H9 (cell line): ENCODE data around the gene FCHSD2. TPM values are rescaled to one million over a fixed set of nuclear protein-coding genes. Genes with fewer than 3 reads are reported as not detected.

ENCODE experiments used
- DNase-seq: peaks from one replicate; pipeline ENCODE4 v3.0.0-alpha.2; 2017
- H2AFZ ChIP-seq: one replicate; pipeline ENCODE4 v1.6.1; 2013; ENCODE audit warnings: mild to moderate bottlenecking, low read length, control low read depth, moderate library complexity
- H2AK5ac ChIP-seq: 2 replicates; pipeline ENCODE4 v1.6.1; 2013; ENCODE audit warnings: low read length, control low read depth, mixed read lengths; ENCODE audit not compliant: insufficient read length
- H2BK120ac ChIP-seq: one replicate; pipeline ENCODE4 v1.6.1; 2013; ENCODE audit warnings: low read depth, mild to moderate bottlenecking, low read length, control low read depth, inconsistent platforms; ENCODE audit not compliant: poor library complexity, severe bottlenecking
- H2BK12ac ChIP-seq: 2 replicates; pipeline ENCODE4 v1.6.1; 2013; ENCODE audit warnings: low read length, control low read depth, mixed read lengths, low read depth; ENCODE audit not compliant: insufficient read length
- H2BK15ac ChIP-seq: 2 replicates; pipeline ENCODE4 v1.6.1; 2013; ENCODE audit warnings: low read depth, low read length, control low read depth
- H2BK20ac ChIP-seq: one replicate; pipeline ENCODE4 v1.6.1; 2013; ENCODE audit warnings: low read depth, mild to moderate bottlenecking, low read length, control low read depth, inconsistent platforms; ENCODE audit not compliant: poor library complexity, severe bottlenecking
- H2BK5ac ChIP-seq: 2 replicates; pipeline ENCODE4 v1.6.1; 2013; ENCODE audit warnings: low read length, control low read depth, mixed read lengths; ENCODE audit not compliant: insufficient read length
- H3K14ac ChIP-seq: 2 replicates; pipeline ENCODE4 v1.6.1; 2013; ENCODE audit warnings: low read length, control low read depth; ENCODE audit not compliant: insufficient read depth
- H3K18ac ChIP-seq: 2 replicates; pipeline ENCODE4 v1.6.1; 2013; ENCODE audit warnings: low read depth, mild to moderate bottlenecking, mixed read lengths, low read length, control low read depth; ENCODE audit not compliant: insufficient read length
- H3K23ac ChIP-seq: 2 replicates; pipeline ENCODE4 v1.6.1; 2013; ENCODE audit warnings: low read length, control low read depth, mixed read lengths, low read depth; ENCODE audit not compliant: insufficient read length
- H3K23me2 ChIP-seq: 2 replicates; pipeline ENCODE4 v1.6.1; 2013; ENCODE audit warnings: low read depth, mild to moderate bottlenecking, mixed read lengths, low read length, control low read depth; ENCODE audit not compliant: insufficient read length, poor library complexity, severe bottlenecking
- H3K27ac ChIP-seq: 2 replicates; pipeline ENCODE4 v1.5.1; 2013; ENCODE audit warnings: low read length, control low read depth, mixed read lengths, low read depth; ENCODE audit not compliant: insufficient read length
- H3K27me3 ChIP-seq: 2 replicates; pipeline ENCODE4 v1.6.1; 2013; ENCODE audit warnings: low read length, control low read depth, inconsistent platforms; ENCODE audit not compliant: insufficient read depth
- H3K4ac ChIP-seq: 2 replicates; pipeline ENCODE4 v1.6.1; 2013; ENCODE audit warnings: low read depth, mild to moderate bottlenecking, control low read depth, inconsistent platforms, low read length, moderate library complexity
- H3K4me1 ChIP-seq: 2 replicates; pipeline ENCODE4 v1.6.1; 2013; ENCODE audit warnings: low read length, control low read depth, inconsistent platforms; ENCODE audit not compliant: insufficient read depth
- H3K4me2 ChIP-seq: 2 replicates; pipeline ENCODE4 v1.6.1; 2013; ENCODE audit warnings: low read length, control low read depth, mixed read lengths; ENCODE audit not compliant: insufficient read length, insufficient read depth
- H3K56ac ChIP-seq: 2 replicates; pipeline ENCODE4 v1.6.1; 2013; ENCODE audit warnings: low read depth, mild to moderate bottlenecking, mixed read lengths, low read length, control low read depth; ENCODE audit not compliant: insufficient read length
- H3K79me1 ChIP-seq: 2 replicates; pipeline ENCODE4 v1.6.1; 2013; ENCODE audit warnings: low read depth, mild to moderate bottlenecking, moderate library complexity, low read length, control low read depth, inconsistent platforms; ENCODE audit not compliant: insufficient read depth, poor library complexity, severe bottlenecking
- H3K79me2 ChIP-seq: 2 replicates; pipeline ENCODE4 v1.6.1; 2013; ENCODE audit warnings: low read length, control low read depth, inconsistent platforms; ENCODE audit not compliant: insufficient read depth
- H3K9ac ChIP-seq: 2 replicates; pipeline ENCODE4 v1.6.1; 2013; ENCODE audit warnings: low read length, control low read depth, mixed read lengths; ENCODE audit not compliant: insufficient read length; ENCODE audit errors: extremely low read depth
- H3K9me3 ChIP-seq: one replicate; pipeline ENCODE4 v1.6.1; 2013; ENCODE audit warnings: low read depth, low read length, inconsistent platforms; ENCODE audit not compliant: control insufficient read depth
- H3T11ph ChIP-seq: one replicate; pipeline ENCODE4 v1.6.1; 2013; ENCODE audit warnings: mild to moderate bottlenecking, low read length, control low read depth, inconsistent platforms
- H4K20me1 ChIP-seq: one replicate; pipeline ENCODE4 v1.6.1; 2013; ENCODE audit not compliant: control insufficient read depth, insufficient read length, insufficient read depth
- H4K5ac ChIP-seq: 2 replicates; pipeline ENCODE4 v1.6.1; 2013; ENCODE audit warnings: low read depth, mild to moderate bottlenecking, mixed read lengths, low read length, control low read depth; ENCODE audit not compliant: insufficient read length
- H4K8ac ChIP-seq: replicated peaks from 2 replicates; pipeline ENCODE4 v1.6.1; 2013; ENCODE audit warnings: low read length, control low read depth, mixed read lengths, low read depth; ENCODE audit not compliant: insufficient read length
- H4K91ac ChIP-seq: 2 replicates; pipeline ENCODE4 v1.6.1; 2013; ENCODE audit warnings: low read depth, mild to moderate bottlenecking, moderate library complexity, mixed read lengths, low read length, control low read depth; ENCODE audit not compliant: insufficient read length
- H3K27ac Mint-ChIP-seq, 3 experiments: 2 replicates in 2 of 3; 3 replicates in 1 of 3; pipeline ENCODE4 v1.8.0; 2020 to 2021; ENCODE audit warnings: mixed read lengths in 3 of 3, mild to moderate bottlenecking in 1 of 3, moderate library complexity in 1 of 3
- H3K27me3 Mint-ChIP-seq: 2 replicates; pipeline ENCODE4 v1.8.0; 2021; ENCODE audit warnings: low read depth, mild to moderate bottlenecking, moderate library complexity, mixed read lengths
- H3K36me3 Mint-ChIP-seq, 3 experiments: 2 replicates in 2 of 3; 3 replicates in 1 of 3; pipeline ENCODE4 v1.8.0; 2020 to 2021; ENCODE audit warnings: low read depth in 3 of 3, mixed read lengths in 3 of 3; ENCODE audit not compliant: insufficient read depth in 1 of 3
- H3K4me1 Mint-ChIP-seq, 2 experiments: 2 replicates each; pipeline ENCODE4 v1.8.0; 2020; ENCODE audit warnings: mixed read lengths in 2 of 2
- H3K4me3 Mint-ChIP-seq, 2 experiments: 2 replicates in 1 of 2; 3 replicates in 1 of 2; pipeline ENCODE4 v1.8.0; 2020 to 2021; ENCODE audit warnings: mild to moderate bottlenecking in 2 of 2, mixed read lengths in 2 of 2, moderate library complexity in 1 of 2
- H3K9me3 Mint-ChIP-seq, 2 experiments: 2 replicates in 1 of 2; 3 replicates in 1 of 2; pipeline ENCODE4 v1.8.0; 2020; ENCODE audit warnings: mild to moderate bottlenecking in 2 of 2, mixed read lengths in 2 of 2, moderate library complexity in 1 of 2
- WGBS: extraction: QIAGEN DNeasy Blood & Tissue Kit; methylation state at CpG from one replicate; pipeline ENCODE4 v1.1.7; 2013; ENCODE audit warnings: missing lambda C conversion rate, low lambda C conversion rate, mixed read lengths; ENCODE audit not compliant: insufficient read length; ENCODE audit errors: extremely low coverage; 5-methylcytosine and 5-hydroxymethylcytosine counted together
- total RNA-seq: library from RNA; stranded (reverse); gene quantifications from 2 replicates; pipeline ENCODE4 v1.2.1, GENCODE V29; 2021
- TF ChIP-seq, protein P1 (sequence below): fragments of 200-600 bp; sonication (generic); conservative IDR thresholded peaks from 3 replicates; pipeline ENCODE4 v1.8.0; 2021; ENCODE audit warnings: antibody characterized with exemption, mild to moderate bottlenecking

Gene FCHSD2
- total RNA-seq, 1 experiment from 2014 or later: 17.8 TPM

DNA sequence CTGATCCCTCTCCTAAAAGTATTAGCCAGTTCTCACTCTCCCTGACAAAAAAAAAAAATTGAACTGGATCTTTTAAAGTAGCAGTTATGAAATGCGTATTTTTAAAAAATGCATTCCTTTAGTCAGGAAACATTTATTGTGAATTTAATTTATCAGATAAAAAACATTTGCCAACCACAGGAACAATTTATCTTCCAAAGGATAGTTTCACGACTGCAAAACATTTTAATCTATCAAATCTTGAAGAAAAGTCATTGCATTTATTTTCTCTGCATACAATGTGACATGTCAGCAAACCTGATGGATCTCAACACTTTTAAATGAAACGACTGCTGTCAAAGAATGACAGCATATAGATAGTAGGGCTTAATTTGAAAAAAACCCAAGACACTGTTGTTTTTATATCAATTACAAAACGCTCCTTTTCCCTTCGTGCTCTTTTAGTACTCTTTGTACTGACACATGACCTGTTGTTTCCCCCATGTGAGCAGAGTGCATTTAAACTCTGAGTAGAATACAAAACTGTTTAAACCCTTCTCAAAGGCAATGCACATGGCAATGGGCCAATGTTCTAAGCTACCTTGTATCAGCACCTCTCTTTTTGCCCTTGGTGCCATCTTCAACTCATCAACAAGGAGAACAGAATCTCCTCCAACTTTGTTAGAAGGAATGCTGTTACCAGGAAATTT is 220.9 kb downstream of the FCHSD2 start:
- WGBS: no CpG with 5 or more reads among the region's 5 CpGs

More for the DNA sequence above, 220.9 kb downstream of the FCHSD2 start:
- Histone ChIP-seq H4K91ac (no peak overlapping the region), H3K79me1 (no peaks in the 10 kb centered on the region), H2AK5ac (no peak overlapping the region), H2BK15ac (no peak overlapping the region), H3K27me3 (no peaks in the 10 kb centered on the region), H3T11ph (no peak overlapping the region), H3K23ac (no peak overlapping the region), H3K4me1 (no peaks in the 10 kb centered on the region), H4K5ac (no peak overlapping the region), H2BK20ac (no peak overlapping the region), H3K14ac (no peak overlapping the region), H3K4ac (no peak overlapping the region), H2AFZ (no peak overlapping the region), H2BK12ac (no peak overlapping the region), H3K23me2 (no peaks in the 10 kb centered on the region), H3K9me3 (no peaks in the 10 kb centered on the region), H3K4me2 (no peak overlapping the region), H3K27ac (no peak overlapping the region), H4K20me1 (no peaks in the 10 kb centered on the region), H4K8ac (no peak overlapping the region), H3K56ac (no peak overlapping the region), H3K18ac (no peak overlapping the region), H3K9ac (no peak overlapping the region), H3K79me2 (no peaks in the 10 kb centered on the region), H2BK5ac (no peak overlapping the region), H2BK120ac (no peak overlapping the region)
- no peaks in the 10 kb centered on the region for H3K9me3 Mint-ChIP-seq
- TF ChIP-seq, protein P1, sequence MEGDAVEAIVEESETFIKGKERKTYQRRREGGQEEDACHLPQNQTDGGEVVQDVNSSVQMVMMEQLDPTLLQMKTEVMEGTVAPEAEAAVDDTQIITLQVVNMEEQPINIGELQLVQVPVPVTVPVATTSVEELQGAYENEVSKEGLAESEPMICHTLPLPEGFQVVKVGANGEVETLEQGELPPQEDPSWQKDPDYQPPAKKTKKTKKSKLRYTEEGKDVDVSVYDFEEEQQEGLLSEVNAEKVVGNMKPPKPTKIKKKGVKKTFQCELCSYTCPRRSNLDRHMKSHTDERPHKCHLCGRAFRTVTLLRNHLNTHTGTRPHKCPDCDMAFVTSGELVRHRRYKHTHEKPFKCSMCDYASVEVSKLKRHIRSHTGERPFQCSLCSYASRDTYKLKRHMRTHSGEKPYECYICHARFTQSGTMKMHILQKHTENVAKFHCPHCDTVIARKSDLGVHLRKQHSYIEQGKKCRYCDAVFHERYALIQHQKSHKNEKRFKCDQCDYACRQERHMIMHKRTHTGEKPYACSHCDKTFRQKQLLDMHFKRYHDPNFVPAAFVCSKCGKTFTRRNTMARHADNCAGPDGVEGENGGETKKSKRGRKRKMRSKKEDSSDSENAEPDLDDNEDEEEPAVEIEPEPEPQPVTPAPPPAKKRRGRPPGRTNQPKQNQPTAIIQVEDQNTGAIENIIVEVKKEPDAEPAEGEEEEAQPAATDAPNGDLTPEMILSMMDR: no peak
- H3K27ac Mint-ChIP-seq: peak overlapping the region in 1 of 3 experiments; percentile 23; a peak in 1 of 7 replicates
- DNase-seq: no peak
- no peaks in the 10 kb centered on the region for H3K27me3 Mint-ChIP-seq
- H3K4me3 Mint-ChIP-seq: no peak overlapping the region
- peaks cover 0 to under 1% of the 10 kb centered on the region in 2 experiments; a peak in 1 of 4 replicates for H3K4me1 Mint-ChIP-seq
- H3K36me3 Mint-ChIP-seq: no peaks in the 10 kb centered on the region
